ENCODE results near the gene RASA1.

Gene RASA1

GRCh38 chr5:87392801-87393200 is 125.1 kb downstream of the RASA1 start:
- Histone ChIP-seq H4K20me1 (ENCODE audit: insufficient read depth) (no peaks in the 10 kb centered on the region), H3K27me3 (ENCODE audit: insufficient read depth, low read depth) (no peaks in the 10 kb centered on the region), H3K4me2 (no peak overlapping the region), H3K9ac (no peak overlapping the region), H3K4me3 (IDR thresholded peaks at IDR 0.05; ENCODE audit: insufficient read depth, low read depth, low read length) (no peak overlapping the region), H3K27ac (no peak overlapping the region), H3K4me1 (ENCODE audit: low read depth, poor library complexity, severe bottlenecking) (peaks cover 64% of the 10 kb centered on the region), H3K36me3 (ENCODE audit: insufficient read depth) (peaks cover 23% of the 10 kb centered on the region), H2AFZ (ENCODE audit: low read depth) (no peak overlapping the region), H3K79me2 (ENCODE audit: insufficient read depth, low read depth) (no peaks in the 10 kb centered on the region)
- TF ChIP-seq CTCF (conservative IDR thresholded peaks at IDR 0.05; ENCODE audit: low read depth, low read length) = no peak

GRCh38 chr5:87393331-87393730 is 125.6 kb downstream of the RASA1 start:
- peaks cover 64% of the 10 kb centered on the region for H3K4me1 ChIP-seq (ENCODE audit: low read depth, poor library complexity, severe bottlenecking)
- no peaks in the 10 kb centered on the region for H3K79me2 ChIP-seq (ENCODE audit: insufficient read depth, low read depth)
- no peaks in the 10 kb centered on the region for H4K20me1 ChIP-seq (ENCODE audit: insufficient read depth)
- no peak overlapping the region for H3K9ac ChIP-seq
- H2AFZ ChIP-seq (ENCODE audit: low read depth) = no peak overlapping the region
- H3K27ac ChIP-seq = no peak overlapping the region
- no peak overlapping the region for H3K4me3 ChIP-seq (IDR thresholded peaks at IDR 0.05; ENCODE audit: insufficient read depth, low read depth, low read length)
- no peaks in the 10 kb centered on the region for H3K27me3 ChIP-seq (ENCODE audit: insufficient read depth, low read depth)
- peaks cover 28% of the 10 kb centered on the region for H3K36me3 ChIP-seq (ENCODE audit: insufficient read depth)
- no peak overlapping the region for H3K4me2 ChIP-seq
- no peak for TF ChIP-seq CTCF (conservative IDR thresholded peaks at IDR 0.05; ENCODE audit: low read depth, low read length)

- Histone ChIP-seq H4K20me1 (ENCODE audit: insufficient read depth) (no peaks in the 10 kb centered on the region), H3K4me3 (IDR thresholded peaks at IDR 0.05; ENCODE audit: insufficient read depth, low read depth, low read length) (no peak overlapping the region), H3K4me2 (no peak overlapping the region), H3K36me3 (ENCODE audit: insufficient read depth) (peaks cover 25% of the 10 kb centered on the region), H3K4me1 (ENCODE audit: low read depth, poor library complexity, severe bottlenecking) (peaks cover 60% of the 10 kb centered on the region), H3K27me3 (ENCODE audit: insufficient read depth, low read depth) (no peaks in the 10 kb centered on the region), H3K9ac (no peak overlapping the region), H2AFZ (ENCODE audit: low read depth) (no peak overlapping the region), H3K27ac (no peak overlapping the region), H3K79me2 (ENCODE audit: insufficient read depth, low read depth) (no peaks in the 10 kb centered on the region)
- TF ChIP-seq CTCF (conservative IDR thresholded peaks at IDR 0.05; ENCODE audit: low read depth, low read length) = no peak
Observed at GRCh38 chr5:87394411-87395165, 126.9 kb downstream of the RASA1 start.

- no peak for TF ChIP-seq CTCF (conservative IDR thresholded peaks at IDR 0.05; ENCODE audit: low read depth, low read length)
Observed at GRCh38 chr5:87398981-87399614, 131.4 kb downstream of the RASA1 start.

More at GRCh38 chr5:87398981-87399614, 131.4 kb downstream of the RASA1 start:
- Histone ChIP-seq H2AFZ (ENCODE audit: low read depth) (no peak overlapping the region), H3K4me2 (no peak overlapping the region), H3K4me3 (IDR thresholded peaks at IDR 0.05; ENCODE audit: insufficient read depth, low read depth, low read length) (no peak overlapping the region), H3K36me3 (ENCODE audit: insufficient read depth) (peaks cover 11% of the 10 kb centered on the region; the same call in 1 of the 2 replicates), H3K9ac (no peak overlapping the region), H3K27me3 (ENCODE audit: insufficient read depth, low read depth) (no peaks in the 10 kb centered on the region), H4K20me1 (ENCODE audit: insufficient read depth) (no peaks in the 10 kb centered on the region), H3K27ac (no peak overlapping the region), H3K4me1 (ENCODE audit: low read depth, poor library complexity, severe bottlenecking) (peaks cover 32% of the 10 kb centered on the region), H3K79me2 (ENCODE audit: insufficient read depth, low read depth) (no peaks in the 10 kb centered on the region)

Data from KMS-11 (cell line).